ENCODE measurements around the gene SPIB.

- TF ChIP-seq CTCF (IDR thresholded peaks at IDR 0.05) (no peak), POLR2A (IDR thresholded peaks at IDR 0.05) (no peak), POLR2AphosphoS5 (IDR thresholded peaks at IDR 0.05) (no peak)
Measured at GRCh38 chr19:50393589-50393988, 25.1 kb upstream of the SPIB start.
